Measurements from ENCODE around the gene GVQW3. TPM values are rescaled to one million over a fixed set of nuclear protein-coding genes. Genes with fewer than 3 reads are reported as not detected.
"Not testable (repeated sequence)": the region's sequence is repeated elsewhere in the genome, so short reads cannot be mapped to it uniquely, and the experiment has no call there.

Gene GVQW3
- total RNA-seq, 2 donors from 2014 or later = 3.6 to 3.8 TPM

- Mint-ChIP-seq H3K4me3 (no peak overlapping the region), H3K9me3 (no peaks in the 10 kb centered on the region), H3K4me1 (ENCODE audit: low read depth) (no peaks in the 10 kb centered on the region), H3K27ac (no peak overlapping the region), H3K36me3 (ENCODE audit: insufficient read depth in 2 of 2) (no peaks in the 10 kb centered on the region), H3K27me3 (ENCODE audit: low read depth) (peaks cover 7% of the 10 kb centered on the region)
- ATAC-seq (replicated peaks in 1 of 2) = no peak
- no peak for DNase-seq
Observed at GRCh38 chr11:76392870-76393269, 11.7 kb downstream of the GVQW3 start.

DNA sequence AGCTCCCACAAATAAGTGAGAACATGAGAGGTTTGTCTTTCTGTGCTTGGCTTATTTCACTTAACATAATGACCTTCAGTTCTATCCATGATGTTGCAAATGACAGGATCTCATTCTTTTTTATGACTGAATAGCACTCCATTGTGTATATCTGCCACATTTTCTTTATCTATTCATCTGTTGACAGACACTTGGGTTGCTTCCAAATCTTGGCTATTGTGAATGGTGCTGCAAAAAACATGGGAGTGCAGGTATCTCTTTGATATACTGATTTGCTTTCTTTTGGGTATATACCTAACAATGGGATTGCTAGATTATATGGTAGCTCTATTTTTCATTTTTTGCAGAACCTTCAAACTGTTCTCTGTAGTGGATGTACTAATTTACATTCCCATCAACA is 13.3 kb downstream of the GVQW3 start:
- Mint-ChIP-seq H3K4me1 (ENCODE audit: low read depth) (no peaks in the 10 kb centered on the region), H3K9me3 (no peaks in the 10 kb centered on the region), H3K27ac (no peak overlapping the region), H3K4me3 (no peak overlapping the region), H3K36me3 (ENCODE audit: insufficient read depth in 2 of 2) (no peaks in the 10 kb centered on the region), H3K27me3 (ENCODE audit: low read depth) (peaks cover 7% of the 10 kb centered on the region)
- ATAC-seq (replicated peaks in 1 of 2) (no peak), DNase-seq (no peak)

DNA sequence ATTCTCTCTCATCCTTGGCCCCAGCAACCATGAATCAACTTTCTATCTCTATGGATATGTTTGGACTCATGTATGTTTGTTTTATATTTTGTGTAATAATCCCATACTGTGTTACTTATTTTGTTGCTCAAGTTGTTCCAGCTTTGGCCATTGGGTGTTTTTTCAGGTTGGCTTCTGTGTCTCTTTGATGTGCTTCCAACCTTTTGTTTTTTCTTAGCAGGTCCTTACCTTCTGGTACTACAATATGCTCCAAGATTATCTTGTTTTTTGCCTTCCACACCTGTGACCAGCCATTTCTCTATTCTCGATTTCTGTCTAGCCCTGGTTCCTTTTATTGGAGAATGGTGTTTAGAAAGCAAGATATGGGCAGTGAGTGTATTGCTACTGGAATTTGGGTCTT is 14.2 kb downstream of the GVQW3 start:
- DNase-seq (no peak), ATAC-seq (replicated peaks in 1 of 2) (no peak)
- H3K36me3 Mint-ChIP-seq (ENCODE audit: insufficient read depth in 2 of 2) = no peaks in the 10 kb centered on the region
- H3K4me1 Mint-ChIP-seq (ENCODE audit: low read depth) = no peaks in the 10 kb centered on the region
- H3K9me3 Mint-ChIP-seq = no peaks in the 10 kb centered on the region
- no peak overlapping the region for H3K4me3 Mint-ChIP-seq
- peaks cover 7% of the 10 kb centered on the region for H3K27me3 Mint-ChIP-seq (ENCODE audit: low read depth)
- no peak overlapping the region for H3K27ac Mint-ChIP-seq

DNA sequence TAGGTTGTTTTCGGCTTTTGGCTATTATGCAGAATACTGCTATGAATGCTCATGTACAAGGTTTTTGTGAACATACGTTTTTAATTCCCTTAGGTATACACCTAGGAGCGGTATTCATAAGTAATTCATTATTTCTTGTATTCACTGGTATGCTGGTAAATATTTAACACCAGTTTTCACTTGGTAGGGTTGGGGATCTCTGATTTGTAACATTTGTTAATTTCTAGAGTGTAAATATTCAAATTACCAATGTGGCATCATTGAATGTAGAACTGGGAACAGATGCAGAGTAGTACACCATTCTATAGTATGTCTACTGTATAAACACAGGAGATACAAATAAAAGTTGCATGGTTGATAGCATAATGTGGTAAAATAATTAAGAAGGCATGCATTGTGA is 16.3 kb downstream of the GVQW3 start:
- Mint-ChIP-seq H3K4me1 (ENCODE audit: low read depth) (no peaks in the 10 kb centered on the region), H3K9me3 (no peaks in the 10 kb centered on the region), H3K27ac (no peak overlapping the region), H3K4me3 (no peak overlapping the region), H3K27me3 (ENCODE audit: low read depth) (peaks cover 7% of the 10 kb centered on the region), H3K36me3 (ENCODE audit: insufficient read depth in 2 of 2) (no peaks in the 10 kb centered on the region)
- no peak for DNase-seq
- ATAC-seq (replicated peaks in 1 of 2) = no peak

- Mint-ChIP-seq H3K27ac (no peak overlapping the region), H3K27me3 (ENCODE audit: low read depth) (no peaks in the 10 kb centered on the region), H3K4me3 (no peak overlapping the region), H3K9me3 (no peaks in the 10 kb centered on the region), H3K4me1 (ENCODE audit: low read depth) (no peaks in the 10 kb centered on the region), H3K36me3 (ENCODE audit: insufficient read depth in 2 of 2) (no peaks in the 10 kb centered on the region)
- DNase-seq = no peak
- ATAC-seq (replicated peaks in 1 of 2) = no peak
Observed at GRCh38 chr11:76400967-76401366, 19.8 kb downstream of the GVQW3 start.

DNA sequence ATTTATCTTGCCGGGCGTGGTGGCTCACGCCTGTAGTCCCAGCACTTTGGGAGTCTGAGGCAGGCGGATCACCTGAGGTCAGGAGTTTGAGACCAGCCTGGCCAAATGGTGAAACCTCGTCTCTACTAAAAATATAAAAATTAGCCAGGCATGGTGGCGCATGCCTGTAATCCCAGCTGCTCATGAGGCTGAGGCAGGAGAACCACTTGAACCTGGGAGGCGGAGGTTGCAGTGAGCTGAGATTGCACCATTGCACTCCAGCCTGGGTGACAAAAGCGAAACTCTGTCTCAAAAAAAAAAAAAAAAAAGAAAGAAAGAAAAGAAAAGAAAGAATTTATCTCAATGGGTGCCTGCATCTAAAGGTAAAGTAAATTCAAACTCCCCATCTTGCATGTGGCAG is 20.4 kb downstream of the GVQW3 start:
- not testable (repeated sequence) for H3K27ac Mint-ChIP-seq; H3K4me3 Mint-ChIP-seq; ATAC-seq (replicated peaks in 1 of 2)

DNA sequence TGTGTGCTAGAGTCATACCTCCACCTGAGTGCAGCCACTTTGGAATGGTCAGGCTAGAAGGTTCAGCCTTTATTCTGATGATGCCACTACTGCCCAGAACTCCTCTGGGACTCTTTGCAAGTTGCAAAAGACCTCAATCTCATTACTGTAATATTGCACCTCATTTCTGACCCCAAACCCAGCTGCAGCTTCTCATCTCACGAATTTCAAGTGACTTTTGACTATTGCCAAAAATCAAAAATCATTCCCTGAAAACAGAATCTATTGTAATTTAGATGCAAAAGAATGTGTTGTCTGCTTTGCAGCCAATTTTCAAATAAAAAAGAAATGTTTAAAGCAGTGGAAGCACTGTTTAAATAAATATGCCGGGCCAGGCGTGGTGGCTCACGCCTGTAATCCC is 25.2 kb downstream of the GVQW3 start:
- Mint-ChIP-seq H3K27me3 (ENCODE audit: low read depth) (no peaks in the 10 kb centered on the region), H3K9me3 (no peaks in the 10 kb centered on the region), H3K4me3 (no peak overlapping the region), H3K36me3 (ENCODE audit: insufficient read depth in 2 of 2) (no peaks in the 10 kb centered on the region), H3K4me1 (ENCODE audit: low read depth) (no peaks in the 10 kb centered on the region), H3K27ac (no peak overlapping the region)
- ATAC-seq (replicated peaks in 1 of 2) (no peak), DNase-seq (no peak)

More for the DNA sequence above, 20.4 kb downstream of the GVQW3 start:
- H3K27me3 Mint-ChIP-seq (ENCODE audit: low read depth); DNase-seq; H3K9me3 Mint-ChIP-seq; H3K36me3 Mint-ChIP-seq (ENCODE audit: insufficient read depth in 2 of 2); H3K4me1 Mint-ChIP-seq (ENCODE audit: low read depth): not testable (repeated sequence)

DNA sequence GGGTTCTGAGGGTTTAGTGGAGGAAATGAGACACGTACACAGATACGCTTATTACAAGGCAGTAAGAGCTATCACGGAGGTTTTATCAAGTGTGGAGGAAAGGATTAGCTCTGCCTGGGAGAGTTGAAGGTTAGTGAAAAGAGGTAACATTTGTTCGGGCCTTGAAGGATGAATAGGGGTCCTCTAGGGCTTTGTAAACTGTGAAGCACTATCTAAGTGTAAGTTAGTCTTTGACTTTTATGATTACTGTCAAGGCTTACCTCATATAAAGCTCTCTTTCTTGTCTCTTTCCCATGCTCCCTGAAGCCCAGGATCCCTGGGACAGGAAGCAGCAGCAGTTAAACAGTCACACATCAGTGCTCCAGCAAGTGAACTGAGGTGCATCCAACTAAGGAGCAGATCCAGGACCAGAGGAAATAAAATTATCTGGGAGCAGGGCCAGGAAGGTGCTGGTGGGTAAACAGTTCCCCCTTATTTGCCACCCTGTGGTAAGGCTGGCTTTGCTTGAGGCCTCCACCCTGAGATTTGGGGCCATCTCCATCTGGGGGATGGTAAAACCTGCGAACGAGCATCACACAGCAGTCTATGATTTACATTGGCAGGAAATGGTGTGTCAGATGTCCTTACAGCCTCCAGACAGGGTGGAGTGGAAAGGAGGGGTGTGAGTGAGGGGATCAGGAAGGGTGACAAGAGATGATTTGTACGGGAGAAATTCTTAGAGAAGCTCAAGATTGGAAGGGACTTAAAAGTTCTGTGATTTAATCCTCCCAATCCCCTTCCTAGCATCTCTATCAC is 27.2 kb downstream of the GVQW3 start:
- Mint-ChIP-seq H3K36me3 (ENCODE audit: insufficient read depth in 2 of 2) (no peaks in the 10 kb centered on the region), H3K4me3 (no peak overlapping the region), H3K27me3 (ENCODE audit: low read depth) (peaks cover 5% of the 10 kb centered on the region), H3K27ac (no peak overlapping the region), H3K4me1 (ENCODE audit: low read depth) (no peaks in the 10 kb centered on the region), H3K9me3 (no peaks in the 10 kb centered on the region)
- ATAC-seq (replicated peaks in 1 of 2) (no peak), DNase-seq (no peak)

DNA sequence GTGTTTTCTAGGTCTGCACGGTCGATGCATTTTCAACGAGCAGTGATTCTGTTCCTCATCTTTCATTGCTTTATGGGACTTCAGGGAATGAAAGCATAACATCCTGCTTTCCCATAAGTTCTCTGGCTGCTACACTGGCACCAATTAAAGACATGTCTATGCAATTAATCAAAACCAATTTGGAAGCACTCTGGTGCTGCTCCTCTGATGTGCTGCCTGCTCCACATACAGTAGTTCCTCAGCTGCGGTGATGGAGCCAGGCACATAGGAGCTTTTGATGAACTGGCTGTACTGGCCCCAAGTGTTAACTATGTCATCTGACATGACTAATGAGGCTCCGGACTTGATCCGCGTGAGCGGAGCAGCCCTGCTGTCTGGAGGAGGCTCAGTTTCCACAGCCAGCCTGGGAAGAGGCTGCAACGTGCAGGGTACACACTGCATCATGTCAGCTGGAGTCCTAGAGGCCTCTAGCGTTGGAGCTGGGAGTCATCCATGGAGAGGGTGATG is 29.8 kb downstream of the GVQW3 start:
- no peaks in the 10 kb centered on the region for H3K4me1 Mint-ChIP-seq (ENCODE audit: low read depth)
- no peaks in the 10 kb centered on the region for H3K36me3 Mint-ChIP-seq (ENCODE audit: insufficient read depth in 2 of 2)
- H3K4me3 Mint-ChIP-seq = no peak overlapping the region
- no peak overlapping the region for H3K27ac Mint-ChIP-seq
- peaks cover 13% of the 10 kb centered on the region for H3K27me3 Mint-ChIP-seq (ENCODE audit: low read depth)
- ATAC-seq (replicated peaks in 1 of 2) (no peak), DNase-seq (no peak)
- H3K9me3 Mint-ChIP-seq = no peaks in the 10 kb centered on the region

GRCh38 chr11:76415073-76415472 is 34.0 kb downstream of the GVQW3 start:
- Mint-ChIP-seq H3K27me3 (ENCODE audit: low read depth) (peaks cover 36% of the 10 kb centered on the region), H3K27ac (no peak overlapping the region), H3K36me3 (ENCODE audit: insufficient read depth in 2 of 2) (no peaks in the 10 kb centered on the region), H3K4me1 (ENCODE audit: low read depth) (no peaks in the 10 kb centered on the region), H3K9me3 (no peaks in the 10 kb centered on the region), H3K4me3 (no peak overlapping the region)
- DNase-seq (peak in 1 of 2 donors; percentile 5), ATAC-seq (replicated peaks in 1 of 2) (no peak)

GRCh38 chr11:76419896-76420295 is 38.8 kb downstream of the GVQW3 start:
- H3K4me3 Mint-ChIP-seq = no peak overlapping the region
- DNase-seq = peak; percentile 23 to 26

DNA sequence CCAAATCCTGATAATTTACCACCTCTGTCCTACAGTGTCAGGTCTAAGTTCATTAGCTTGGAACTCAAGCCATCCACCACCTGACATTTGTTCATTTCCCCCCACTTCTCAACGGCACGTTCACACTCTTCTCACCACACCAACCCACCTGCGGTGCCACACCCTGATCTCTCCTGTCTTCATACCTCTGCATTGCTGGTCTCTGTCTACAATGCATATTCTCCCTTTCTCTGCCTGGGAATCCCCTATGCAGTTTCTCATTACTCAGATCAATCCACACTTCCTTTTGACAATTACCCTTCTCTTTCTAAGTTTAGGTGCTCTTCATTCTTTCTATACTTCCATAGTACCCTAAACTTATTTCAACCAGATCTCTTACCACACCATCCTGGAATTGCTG is 43.3 kb downstream of the GVQW3 start:
- ATAC-seq (replicated peaks in 1 of 2) (peak; percentile 92), DNase-seq (peak; percentile 16 to 29)
- H3K27ac Mint-ChIP-seq = no peak overlapping the region
- peaks cover 13% of the 10 kb centered on the region for H3K4me1 Mint-ChIP-seq (ENCODE audit: low read depth)
- H3K36me3 Mint-ChIP-seq (ENCODE audit: insufficient read depth in 2 of 2) = no peaks in the 10 kb centered on the region
- H3K4me3 Mint-ChIP-seq = peak overlapping the region; percentile 24 to 35
- H3K27me3 Mint-ChIP-seq (ENCODE audit: low read depth) = peaks cover 25% of the 10 kb centered on the region
- H3K9me3 Mint-ChIP-seq = no peaks in the 10 kb centered on the region

More at GRCh38 chr11:76419896-76420295, 38.8 kb downstream of the GVQW3 start:
- Mint-ChIP-seq H3K9me3 (no peaks in the 10 kb centered on the region), H3K27ac (no peak overlapping the region), H3K27me3 (ENCODE audit: low read depth) (peaks cover 24% of the 10 kb centered on the region), H3K4me1 (ENCODE audit: low read depth) (peaks cover 9% of the 10 kb centered on the region), H3K36me3 (ENCODE audit: insufficient read depth in 2 of 2) (no peaks in the 10 kb centered on the region)
- ATAC-seq (replicated peaks in 1 of 2) = no peak

DNA sequence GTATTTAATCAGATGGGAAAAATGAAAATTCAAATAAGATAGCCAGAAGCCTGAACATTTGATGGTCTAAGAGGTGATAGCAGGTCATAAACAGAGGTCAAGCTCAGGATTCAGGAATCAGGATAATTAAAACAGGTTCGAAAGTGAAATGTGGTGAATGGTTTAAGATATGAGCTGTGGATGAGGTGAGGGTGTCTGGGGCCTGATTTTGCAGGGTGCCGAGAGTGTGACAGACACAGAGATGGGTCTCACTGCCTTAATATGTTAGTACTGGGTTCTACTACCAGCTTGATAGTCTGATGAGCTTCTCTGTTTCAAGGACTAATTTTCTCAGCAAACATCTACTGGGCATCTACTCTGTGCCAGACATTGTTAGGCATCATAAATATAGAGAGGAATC is 43.8 kb downstream of the GVQW3 start:
- Mint-ChIP-seq H3K27me3 (ENCODE audit: low read depth) (peaks cover 24% of the 10 kb centered on the region), H3K4me3 (peak overlapping the region; percentile 24 to 35), H3K9me3 (no peaks in the 10 kb centered on the region), H3K36me3 (ENCODE audit: insufficient read depth in 2 of 2) (no peaks in the 10 kb centered on the region), H3K27ac (no peak overlapping the region), H3K4me1 (ENCODE audit: low read depth) (peaks cover 13% of the 10 kb centered on the region)
- DNase-seq (no peak), ATAC-seq (replicated peaks in 1 of 2) (peak; percentile 49 to 57)

DNA sequence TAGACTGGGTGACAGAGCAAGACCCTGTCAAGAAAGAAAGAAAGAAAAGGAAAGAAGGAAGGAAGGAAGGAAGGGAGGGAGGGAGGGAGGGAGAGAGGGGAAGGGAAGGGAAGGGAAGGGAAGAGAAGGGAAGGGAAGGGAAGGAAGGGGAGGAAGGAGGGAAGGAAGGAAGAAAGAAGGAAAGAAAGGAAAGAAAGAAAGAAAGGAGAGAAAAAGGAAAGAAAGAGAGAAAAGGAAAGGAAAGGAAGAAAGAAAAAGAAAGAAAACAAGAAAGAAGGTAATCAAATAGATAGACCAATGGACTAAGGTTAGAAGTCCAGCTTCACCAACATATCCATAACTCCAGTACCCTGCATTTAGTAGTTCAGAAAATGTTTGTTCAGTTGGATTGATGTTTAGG is 45.5 kb downstream of the GVQW3 start:
- Mint-ChIP-seq H3K9me3 (no peaks in the 10 kb centered on the region), H3K27ac (no peak overlapping the region), H3K36me3 (ENCODE audit: insufficient read depth in 2 of 2) (no peaks in the 10 kb centered on the region), H3K27me3 (ENCODE audit: low read depth) (peaks cover 24% of the 10 kb centered on the region), H3K4me3 (no peak overlapping the region), H3K4me1 (ENCODE audit: low read depth) (peaks cover 13% of the 10 kb centered on the region)
- DNase-seq = no peak
- no peak for ATAC-seq (replicated peaks in 1 of 2)
